NCI-H1417 treated with DMSO at 0.1 percent for 48 hours (cell line): ENCODE results near the gene TNPO1.
"Not testable (repeated sequence)": the region's sequence is repeated elsewhere in the genome, so short reads cannot be mapped to it uniquely, and the experiment has no call there.

Experiments
- DNase-seq: peaks from one replicate; lab custom pipeline; 2025; lab: John Stamatoyannopoulos, UW

The TNPO1 gene

GRCh38 chr5:72854419-72854818 lies 38.0 kb downstream of the TNPO1 start:
- no peak for DNase-seq

- DNase-seq: no peak
Measured at GRCh38 chr5:72855821-72856220, 39.4 kb downstream of the TNPO1 start.

DNA sequence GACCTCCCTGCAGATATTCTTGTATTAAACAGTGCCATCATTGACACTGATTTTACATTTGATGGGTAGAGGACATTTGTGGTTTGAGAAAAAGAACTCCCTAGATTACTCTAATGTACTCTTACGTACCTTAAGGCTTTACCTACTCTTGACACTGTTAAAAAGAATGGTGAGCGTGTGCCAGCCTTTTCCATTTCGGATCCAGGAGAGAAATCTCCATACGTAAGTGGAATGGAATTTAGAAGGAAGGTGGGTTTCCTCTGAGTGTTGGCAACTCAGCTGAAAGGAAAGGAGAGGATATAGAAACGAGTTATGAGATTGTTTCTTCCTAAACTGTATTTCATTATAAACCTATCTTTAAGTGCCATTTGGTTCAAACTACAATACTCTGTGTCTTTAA lies 40.9 kb downstream of the TNPO1 start:
- no peak for DNase-seq

- no peak for DNase-seq
Measured at GRCh38 chr5:72859127-72859526, 42.7 kb downstream of the TNPO1 start.

DNA sequence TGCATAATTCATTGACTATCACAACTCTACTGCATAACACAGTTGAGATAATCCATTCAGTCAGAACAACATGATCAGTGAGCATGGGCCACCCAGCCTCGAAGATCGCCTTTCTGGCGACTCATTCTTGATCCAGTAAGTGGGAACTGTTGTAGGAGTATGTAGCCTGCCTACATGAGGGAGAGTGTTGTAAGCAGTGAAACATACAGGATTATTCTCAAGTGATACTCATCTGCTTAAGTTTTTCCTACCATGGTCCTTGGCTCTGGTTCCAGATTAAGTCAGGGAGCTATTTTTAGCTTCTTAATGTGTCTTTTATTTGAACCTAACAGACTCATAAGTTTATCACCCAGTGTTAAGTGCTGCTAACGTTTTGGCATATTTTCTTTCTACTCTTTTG lies 44.0 kb downstream of the TNPO1 start:
- DNase-seq: no peak

- no peak for DNase-seq
Measured at GRCh38 chr5:72871366-72872024, 55.0 kb downstream of the TNPO1 start.

DNA sequence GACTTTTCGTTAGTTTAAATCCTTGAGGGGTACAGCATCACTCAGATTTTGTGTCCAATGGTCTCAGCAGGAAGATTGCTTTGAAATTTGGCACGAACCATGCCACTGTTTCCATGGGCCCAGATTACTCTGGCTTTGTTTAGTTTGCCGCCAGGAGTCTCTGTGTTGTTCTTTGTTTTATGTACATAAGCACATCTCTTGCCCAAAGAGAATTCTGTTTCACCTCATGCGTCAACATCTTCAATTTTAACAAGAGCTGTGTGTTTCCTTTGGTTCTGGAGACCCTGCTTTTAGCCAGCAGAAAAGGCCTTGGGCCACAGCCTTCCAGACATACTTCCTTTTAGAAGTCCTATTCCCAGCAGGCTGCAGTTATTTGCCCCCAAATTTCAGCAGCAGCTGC lies 62.4 kb downstream of the TNPO1 start:
- no peak for DNase-seq

DNA sequence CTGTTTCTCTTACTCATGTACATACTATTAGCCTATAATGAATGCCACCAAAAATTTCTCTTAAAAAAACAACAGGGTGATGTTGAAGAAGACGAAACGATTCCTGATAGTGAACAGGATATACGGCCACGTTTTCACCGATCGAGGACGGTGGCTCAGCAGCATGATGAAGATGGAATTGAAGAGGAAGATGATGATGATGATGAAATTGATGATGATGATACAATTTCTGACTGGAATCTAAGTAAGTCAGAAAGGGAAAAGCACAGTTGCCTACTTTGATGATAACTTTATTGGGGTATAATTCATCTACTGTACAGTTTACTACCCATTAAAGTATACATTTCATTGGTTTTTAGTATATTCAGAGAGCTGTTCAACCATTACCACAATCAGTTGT lies 66.5 kb downstream of the TNPO1 start:
- no peak for DNase-seq

DNA sequence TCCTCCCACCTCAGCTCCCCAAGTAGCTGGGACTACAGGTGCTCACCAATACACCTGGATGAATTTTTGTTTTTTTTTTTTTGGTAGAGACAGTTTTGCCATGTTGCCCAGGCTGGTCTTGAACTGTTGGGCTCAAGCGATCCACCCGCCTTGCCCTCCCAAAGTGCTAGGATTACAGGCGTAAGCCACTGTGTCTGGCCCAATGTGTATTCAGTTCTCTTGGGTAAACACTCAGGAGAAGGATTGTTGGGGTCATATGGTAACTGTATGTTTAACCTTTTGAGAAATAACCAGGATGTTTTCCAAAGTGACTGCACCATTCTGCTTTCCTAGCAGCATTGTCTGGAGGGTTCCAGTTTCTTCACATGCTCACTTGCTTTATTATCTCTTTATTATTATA lies 67.4 kb downstream of the TNPO1 start:
- no peak for DNase-seq

DNA sequence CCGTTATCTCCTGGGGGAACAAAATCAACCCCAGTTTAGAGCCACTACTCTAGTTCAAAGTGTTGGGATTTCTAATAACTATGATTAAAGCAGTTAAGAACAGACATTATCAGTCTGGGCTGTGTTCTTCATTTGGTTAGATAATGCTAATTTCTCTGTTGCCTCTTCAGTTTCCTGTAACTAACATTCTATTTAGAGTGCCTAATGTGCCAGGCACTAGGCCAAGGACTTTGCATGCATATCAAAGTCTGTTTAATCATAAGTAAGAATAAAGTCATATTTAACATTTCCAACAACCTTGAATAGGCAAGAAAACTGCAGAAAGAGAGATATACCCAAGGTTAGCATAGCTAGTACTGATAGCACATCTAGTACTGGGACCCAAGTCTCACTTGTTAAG lies 68.4 kb downstream of the TNPO1 start:
- DNase-seq: no peak

GRCh38 chr5:72885824-72886223 lies 69.4 kb downstream of the TNPO1 start:
- DNase-seq: no peak

DNA sequence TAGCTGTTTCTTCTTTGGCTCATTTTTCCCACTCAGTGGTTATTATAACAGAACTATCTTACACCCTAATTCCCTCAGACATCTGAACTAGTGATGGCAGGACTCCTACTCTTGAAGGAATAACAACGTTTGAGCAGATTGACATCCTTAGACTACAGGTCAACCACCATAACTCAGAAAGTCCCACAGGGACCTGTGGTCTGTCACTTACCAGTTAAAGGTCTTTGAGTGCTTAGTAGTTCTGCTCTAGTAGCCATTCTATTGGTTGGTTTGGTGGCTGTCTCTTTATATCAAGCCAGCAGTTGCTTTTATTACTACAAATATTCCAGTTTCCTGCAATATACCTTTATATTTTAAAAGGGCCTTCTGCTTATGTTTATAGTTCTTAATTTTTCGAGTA lies 72.1 kb downstream of the TNPO1 start:
- no peak for DNase-seq

GRCh38 chr5:72889324-72889723 lies 72.9 kb downstream of the TNPO1 start:
- no peak for DNase-seq

- DNase-seq: no peak
Measured at GRCh38 chr5:72892846-72893245, 76.4 kb downstream of the TNPO1 start.

- no peak for DNase-seq
Measured at GRCh38 chr5:72895758-72896157, 79.3 kb downstream of the TNPO1 start.

- DNase-seq: no peak
Measured at GRCh38 chr5:72906806-72907205, 90.3 kb downstream of the TNPO1 start.

DNA sequence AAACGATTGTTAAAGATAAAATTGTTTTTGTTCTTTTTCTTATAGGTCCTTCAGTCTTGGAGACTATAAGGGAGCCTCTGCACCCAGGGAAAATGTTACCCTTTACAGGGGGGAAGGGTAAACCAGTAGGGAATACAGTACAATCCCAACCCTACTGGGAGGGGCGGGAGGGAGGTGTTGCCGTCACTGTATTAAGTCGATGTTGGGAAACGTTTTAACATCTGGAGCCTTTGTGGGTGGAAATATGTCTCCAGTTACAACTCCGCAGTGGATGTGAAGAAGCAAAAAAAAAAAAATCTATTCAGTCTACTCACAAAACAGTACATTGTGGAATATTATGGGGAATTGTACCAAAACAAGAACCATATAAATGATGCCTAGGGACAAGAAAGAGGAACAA lies 92.2 kb downstream of the TNPO1 start:
- no peak for DNase-seq

GRCh38 chr5:72917371-72917776 lies 100.9 kb downstream of the TNPO1 start:
- no peak for DNase-seq

GRCh38 chr5:72920690-72921502 lies 104.4 kb downstream of the TNPO1 start:
- DNase-seq: no peak

GRCh38 chr5:72921886-72922285 lies 105.4 kb downstream of the TNPO1 start:
- no peak for DNase-seq

DNA sequence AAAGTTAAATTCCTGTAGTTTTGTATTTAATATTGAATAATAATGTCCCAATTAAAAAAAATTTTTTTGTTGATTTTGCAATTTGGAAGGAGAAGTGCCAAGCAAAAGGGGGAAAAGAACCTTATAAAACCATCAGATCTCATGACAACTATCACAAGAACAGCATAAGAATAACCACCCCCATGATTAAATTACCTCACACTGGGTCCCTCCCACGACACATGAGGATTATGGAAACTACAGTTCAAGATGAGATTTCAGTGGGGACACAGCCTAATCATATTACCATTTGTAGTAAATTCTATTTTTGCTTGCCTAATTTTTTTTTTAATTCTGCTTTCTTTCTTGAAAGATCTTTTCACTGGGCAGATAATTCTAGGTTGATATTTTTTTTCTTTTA lies 106.0 kb downstream of the TNPO1 start:
- DNase-seq: no peak

DNA sequence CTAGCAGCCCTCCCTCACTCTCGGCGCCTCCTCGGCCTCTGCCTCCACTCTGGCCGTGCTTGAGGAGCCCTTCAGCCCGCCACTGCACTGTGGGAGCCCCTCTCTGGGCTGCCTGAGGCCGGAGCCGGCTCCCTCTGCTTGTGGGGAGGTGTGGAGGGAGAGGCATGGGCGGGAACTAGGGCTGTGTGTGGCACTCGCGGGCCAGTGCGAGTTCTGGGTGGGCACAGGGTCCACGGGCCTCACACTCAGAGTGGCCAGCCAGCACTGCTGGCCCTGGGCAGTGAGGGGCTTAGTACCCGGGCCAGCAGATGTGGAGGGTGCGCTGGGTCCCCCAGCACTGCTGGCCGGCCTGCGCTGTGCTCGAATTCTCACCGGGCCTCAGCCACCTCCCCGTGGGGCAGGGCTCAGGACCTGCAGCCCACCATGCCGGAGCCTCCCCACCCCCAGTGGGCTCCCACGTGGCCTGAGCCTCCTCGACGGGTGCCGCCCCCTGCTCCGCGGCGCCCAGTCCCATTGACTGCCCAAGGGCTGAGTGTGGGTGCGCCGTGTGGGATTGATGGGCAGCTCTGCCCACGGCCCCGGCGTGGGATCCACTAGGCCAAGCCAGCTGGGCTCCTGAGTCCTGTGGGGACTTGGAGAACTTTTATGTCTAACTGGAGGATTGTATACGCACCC lies 109.0 kb downstream of the TNPO1 start:
- DNase-seq: no peak

- DNase-seq: not testable (repeated sequence)
Measured at GRCh38 chr5:72932686-72933085, 116.2 kb downstream of the TNPO1 start.
